HepG2 (cell line): ENCODE measurements around the gene USP38. TPM values are rescaled to one million over a fixed set of nuclear protein-coding genes. Genes with fewer than 3 reads are reported as not detected.

Experiments used
- ATAC-seq: fragments of 200-7000 bp; cut with Tn5 transposase; 3 replicates; pipeline ENCODE4 v1.9.1; 2020; ENCODE audit warnings: mild to moderate bottlenecking, moderate library complexity
- BruUV-seq: library from RNA; stranded (reverse); fragments of 400-500 nt; replicated peaks from 2 replicates; lab custom pipeline; 2021; lab: Mats Ljungman, UMichigan
- CTCF ChIA-PET: fragments of 300-600 bp; formaldehyde crosslinking; extraction: SDS; loops from one replicate; lab custom pipeline; 2021; ENCODE audit warnings: low total read pairs, inconsistent platforms, low intra/inter-chr PET ratio; lab: Yijun Ruan, JAX
- POLR2A ChIA-PET: fragments of 350-600 bp; sonication (Branson Sonifier 250); formaldehyde crosslinking; loops from one replicate; lab custom pipeline; 2020; ENCODE audit warnings: antibody characterized with exemption, inconsistent platforms; lab: Yijun Ruan, JAX
- DNase-seq: peaks from one replicate; pipeline ENCODE4 v3.0.0-alpha.2; 2015; ENCODE audit warnings: low spot score
- FAIRE-seq: peaks from 3 replicates; lab custom pipeline; 2011; peaks lifted over from hg19 to GRCh38; lab: Jason Lieb, UNC
- H2AFZ ChIP-seq: one replicate; pipeline ENCODE4 v1.6.1; 2011; ENCODE audit warnings: low read length, inconsistent platforms
- H3K27ac ChIP-seq: fragments of 300-600 bp; 3 replicates; pipeline ENCODE4 v1.8.0; 2011; ENCODE audit warnings: mixed run types, mild to moderate bottlenecking, mixed read lengths, low read length, inconsistent platforms; ENCODE audit not compliant: insufficient read depth; ENCODE audit errors: extremely low read length
- H3K27me3 ChIP-seq, 2 experiments: fragments of 200-600 bp in 1 of 2; 2 replicates in 1 of 2; 3 replicates in 1 of 2; pipeline versions ENCODE4 v1.6.0 to v1.8.0; 2011; ENCODE audit warnings: low read length in 2 of 2, mild to moderate bottlenecking in 2 of 2, moderate library complexity in 2 of 2, inconsistent platforms in 1 of 2; ENCODE audit not compliant: insufficient read depth in 2 of 2, control insufficient read depth in 1 of 2
- H3K36me3 ChIP-seq, 2 experiments: fragments of 200-600 bp in 1 of 2; replicated peaks in 1 of 2; 2 replicates in 1 of 2; 3 replicates in 1 of 2; pipeline versions ENCODE4 v1.5.1 to v1.8.0; 2011; ENCODE audit warnings: low read length in 2 of 2, inconsistent platforms in 1 of 2; ENCODE audit not compliant: insufficient read depth in 2 of 2, control insufficient read depth in 1 of 2
- H3K4me1 ChIP-seq: 2 replicates; pipeline ENCODE4 v1.5.1; 2012; ENCODE audit warnings: low read length, inconsistent platforms; ENCODE audit not compliant: insufficient read depth
- H3K4me2 ChIP-seq: 2 replicates; pipeline ENCODE4 v1.6.0; 2011; ENCODE audit warnings: low read depth, low read length, inconsistent platforms
- H3K4me3 ChIP-seq, 3 experiments: fragments of 200-600 bp in 1 of 3; sonication (generic), shearing (Covaris generic) in 1 of 3; replicated peaks in 1 of 3; 2 replicates each; pipeline ENCODE4 v1.5.1; 2011 to 2016; ENCODE audit warnings: low read length in 3 of 3, inconsistent platforms in 2 of 3, low read depth in 2 of 3, mild to moderate bottlenecking in 2 of 3, control low read depth in 1 of 3, mixed read lengths in 1 of 3; ENCODE audit not compliant: insufficient read depth in 1 of 3
- H3K79me2 ChIP-seq: one replicate; pipeline ENCODE4 v1.6.1; 2011; ENCODE audit warnings: low read length, inconsistent platforms; ENCODE audit not compliant: insufficient read depth
- H3K9ac ChIP-seq: 2 replicates; pipeline ENCODE4 v1.6.0; 2011; ENCODE audit warnings: mild to moderate bottlenecking, low read depth, low read length, inconsistent platforms; ENCODE audit not compliant: insufficient read depth
- H3K9me3 ChIP-seq: 2 replicates; pipeline ENCODE4 v1.5.1; 2012; ENCODE audit warnings: mild to moderate bottlenecking, low read length
- H4K20me1 ChIP-seq: 2 replicates; pipeline ENCODE4 v1.6.0; 2011; ENCODE audit warnings: inconsistent platforms, mild to moderate bottlenecking, low read length, moderate library complexity; ENCODE audit not compliant: insufficient read depth
- ARID2 ChIP-seq: sonication (generic); formaldehyde crosslinking; IDR thresholded peaks from 2 replicates; pipeline ENCODE4 v1.8.1; 2022; ENCODE audit warnings: mild to moderate bottlenecking, missing genetic modification reagents, borderline replicate concordance
- ATF5 ChIP-seq: sonication (generic); formaldehyde crosslinking; IDR thresholded peaks from 2 replicates; pipeline ENCODE4 v1.4.0; 2020; ENCODE audit warnings: mild to moderate bottlenecking, low read depth, missing genetic modification reagents
- HHEX ChIP-seq: IDR thresholded peaks from 2 replicates; pipeline ENCODE4 v1.6.1; 2016; ENCODE audit warnings: control low read depth
- HNRNPK ChIP-seq: fragments of 200-400 bp; formaldehyde crosslinking; IDR thresholded peaks from 2 replicates; pipeline ENCODE4 v1.6.1; 2018; ENCODE audit warnings: low read length, low read depth, moderate library complexity, mild to moderate bottlenecking; ENCODE audit not compliant: poor library complexity, severe bottlenecking
- SMAD3 ChIP-seq: sonication (generic); formaldehyde crosslinking; IDR thresholded peaks from 2 replicates; pipeline ENCODE4 v1.4.0; 2020; ENCODE audit warnings: missing genetic modification reagents
- ZNF121 ChIP-seq: sonication (generic); formaldehyde crosslinking; IDR thresholded peaks from 2 replicates; pipeline ENCODE4 v1.5.0; 2020; ENCODE audit warnings: mild to moderate bottlenecking, missing genetic modification reagents
- ZNF530 ChIP-seq: sonication (generic); formaldehyde crosslinking; IDR thresholded peaks from 2 replicates; pipeline ENCODE4 v1.5.0; 2020; ENCODE audit warnings: low read depth, mild to moderate bottlenecking, missing genetic modification reagents
- ZNF761 ChIP-seq: sonication (generic); formaldehyde crosslinking; conservative IDR thresholded peaks from 2 replicates; pipeline ENCODE4 v1.4.0; 2020; ENCODE audit warnings: mild to moderate bottlenecking, missing genetic modification reagents
- ZNF770 ChIP-seq: sonication (generic); formaldehyde crosslinking; IDR thresholded peaks from 2 replicates; pipeline ENCODE4 v1.5.0; 2020; ENCODE audit warnings: mild to moderate bottlenecking, missing genetic modification reagents
- ZNF83 ChIP-seq: sonication (generic); formaldehyde crosslinking; IDR thresholded peaks from 2 replicates; pipeline ENCODE4 v1.4.0; 2020; ENCODE audit warnings: missing genetic modification reagents, mild to moderate bottlenecking, borderline replicate concordance
- WGBS: methylation state at CpG from one replicate; pipeline ENCODE4 v1.1.6; 2017; ENCODE audit warnings: low lambda C conversion rate; 5-methylcytosine and 5-hydroxymethylcytosine counted together
- in situ Hi-C: cut with HindIII; loops from 2 replicates; pipeline ENCODE4 v1.10.0; 2017; ENCODE audit warnings: low pct_unique_long_range_greater_than_20kb; ENCODE audit not compliant: extremely low pct_ligation_motif_present
- intact Hi-C: fragments of 100-400 bp; cut with micrococcal nuclease; formaldehyde crosslinking; loops from one replicate; pipeline ENCODE4 v1.10.0; 2022; ENCODE audit not compliant: unreplicated experiment
- polyA plus RNA-seq, 8 experiments: library from polyadenylated mRNA; depleted of rRNA in 3 of 8; stranded (reverse) in 7 of 8; unstranded in 1 of 8; fragments of >200 nt; fragmentation: Illumina TruSeq in 4 of 8; extraction: Trizol in 4 of 8; gene quantifications; 2 replicates each; pipeline versions ENCODE4 v1.2.1 to v1.2.3, GENCODE V29; 2011 to 2016; ENCODE audit warnings: low read depth in 4 of 8, missing spikeins in 1 of 8, mixed read lengths in 1 of 8; ENCODE audit not compliant: insufficient read depth in 1 of 8
- total RNA-seq, 5 experiments: library from RNA; depleted of rRNA; stranded (reverse); fragments of >200 nt; fragmentation: Illumina TruSeq; extraction: Trizol; gene quantifications; 2 replicates each; pipeline ENCODE4 v1.2.3, GENCODE V29; 2016; ENCODE audit warnings: low read depth in 1 of 5
- TF ChIP-seq, protein P1 (sequence below): sonication (generic); formaldehyde crosslinking; IDR thresholded peaks from 2 replicates; pipeline ENCODE4 v1.4.0; 2020; ENCODE audit warnings: missing genetic modification reagents, borderline replicate concordance

USP38 gene
- total and polyA plus RNA-seq, 2 of the 13 experiments (the other 11 are each of a cell fraction or from before 2014, with no cell fraction given): 4.5 to 11.8 TPM

GRCh38 chr4:143148521-143148920 lies 36.2 kb upstream of the USP38 start:
- in situ Hi-C loops: no loop called here
- no peak for ATAC-seq

More at GRCh38 chr4:143148521-143148920, 36.2 kb upstream of the USP38 start:
- no peak overlapping the region for H3K27ac ChIP-seq
- BruUV-seq: no TSS peak
- H3K27me3 ChIP-seq: no peaks in the 10 kb centered on the region
- ChIA-PET POLR2A (no interaction called here), CTCF (no interaction called here)
- intact Hi-C loops: no loop called here
- FAIRE-seq (no peak), DNase-seq (no peak)
- no peak overlapping the region for H3K4me2 ChIP-seq
- TF ChIP-seq ATF5 (CRISPR knock-in tag) (no peak), ZNF530 (CRISPR knock-in tag) (no peak), ZNF761 (no peak), HHEX (CRISPR knock-in tag) (no peak), ARID2 (CRISPR knock-in tag) (no peak), ZNF121 (CRISPR knock-in tag) (no peak), ZNF83 (no peak), ZNF770 (CRISPR knock-in tag) (no peak), SMAD3 (CRISPR knock-in tag) (no peak), HNRNPK (no peak)
- TF ChIP-seq, protein P1, sequence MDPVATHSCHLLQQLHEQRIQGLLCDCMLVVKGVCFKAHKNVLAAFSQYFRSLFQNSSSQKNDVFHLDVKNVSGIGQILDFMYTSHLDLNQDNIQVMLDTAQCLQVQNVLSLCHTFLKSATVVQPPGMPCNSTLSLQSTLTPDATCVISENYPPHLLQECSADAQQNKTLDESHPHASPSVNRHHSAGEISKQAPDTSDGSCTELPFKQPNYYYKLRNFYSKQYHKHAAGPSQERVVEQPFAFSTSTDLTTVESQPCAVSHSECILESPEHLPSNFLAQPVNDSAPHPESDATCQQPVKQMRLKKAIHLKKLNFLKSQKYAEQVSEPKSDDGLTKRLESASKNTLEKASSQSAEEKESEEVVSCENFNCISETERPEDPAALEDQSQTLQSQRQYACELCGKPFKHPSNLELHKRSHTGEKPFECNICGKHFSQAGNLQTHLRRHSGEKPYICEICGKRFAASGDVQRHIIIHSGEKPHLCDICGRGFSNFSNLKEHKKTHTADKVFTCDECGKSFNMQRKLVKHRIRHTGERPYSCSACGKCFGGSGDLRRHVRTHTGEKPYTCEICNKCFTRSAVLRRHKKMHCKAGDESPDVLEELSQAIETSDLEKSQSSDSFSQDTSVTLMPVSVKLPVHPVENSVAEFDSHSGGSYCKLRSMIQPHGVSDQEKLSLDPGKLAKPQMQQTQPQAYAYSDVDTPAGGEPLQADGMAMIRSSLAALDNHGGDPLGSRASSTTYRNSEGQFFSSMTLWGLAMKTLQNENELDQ (CRISPR knock-in tag): no peak
- 30% methylated on average over 2 of the region's 2 CpGs for WGBS
- no peak overlapping the region for H2AFZ ChIP-seq
- no peaks in the 10 kb centered on the region for H4K20me1 ChIP-seq
- H3K36me3 ChIP-seq: no peaks in the 10 kb centered on the region
- H3K9me3 ChIP-seq: no peaks in the 10 kb centered on the region
- H3K79me2 ChIP-seq: no peaks in the 10 kb centered on the region
- H3K9ac ChIP-seq: no peak overlapping the region
- no peak overlapping the region for H3K4me3 ChIP-seq
- H3K4me1 ChIP-seq: no peaks in the 10 kb centered on the region
